H7 (cell line): ENCODE results near the gene SNX13. TPM values are rescaled to one million over a fixed set of nuclear protein-coding genes. Genes with fewer than 3 reads are reported as not detected.

Experiments used
- DNase-seq: peaks from one replicate; pipeline ENCODE4 v3.0.0; 2012
- H3K27me3 ChIP-seq: 2 replicates; pipeline ENCODE4 v1.6.0; 2011; ENCODE audit warnings: mild to moderate bottlenecking, low read length; ENCODE audit not compliant: control insufficient read depth, insufficient read depth
- H3K36me3 ChIP-seq: replicated peaks from 2 replicates; pipeline ENCODE4 v1.5.1; 2011; ENCODE audit warnings: low read length; ENCODE audit not compliant: control insufficient read depth, insufficient read depth
- H3K4me3 ChIP-seq: 2 replicates; pipeline ENCODE4 v1.5.1; 2011; ENCODE audit warnings: low read depth, mild to moderate bottlenecking, control low read depth, low read length, moderate library complexity; ENCODE audit not compliant: insufficient read depth
- total RNA-seq: library from RNA; depleted of rRNA; stranded (reverse); fragments of >200 nt; shearing (Covaris generic); gene quantifications from 2 replicates; pipeline ENCODE4 v1.2.3, GENCODE V29; 2014

The SNX13 gene
- total RNA-seq, 1 experiment from 2014 or later = 17.8 TPM

DNA sequence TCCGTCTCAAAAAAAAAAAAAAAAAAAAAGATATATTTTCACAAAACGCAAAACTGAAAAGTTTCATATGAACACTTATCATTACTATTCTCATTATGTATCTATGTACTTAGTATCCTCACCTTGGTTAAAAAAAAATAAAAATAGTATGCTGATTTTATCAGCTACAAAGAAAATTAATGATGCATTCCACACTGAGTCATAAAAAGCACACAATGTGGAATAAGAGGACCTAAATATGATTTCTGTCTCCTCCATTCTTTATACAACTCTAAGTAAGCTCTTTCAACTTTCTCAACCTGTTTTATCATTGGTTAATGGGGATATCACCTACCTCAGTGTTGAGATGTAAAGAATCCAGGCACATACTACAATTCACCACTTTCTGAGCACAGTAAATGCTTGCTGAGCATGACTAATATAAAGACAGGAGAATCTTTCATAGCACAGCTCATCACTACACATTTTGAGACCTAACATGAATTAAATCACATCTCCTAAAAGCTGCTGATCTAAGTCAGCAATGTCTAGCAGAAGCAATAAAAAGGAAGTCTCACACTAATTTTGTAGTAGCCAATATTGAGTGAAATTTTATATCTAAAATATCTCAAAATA lies 2.7 kb downstream of the SNX13 start:
- DNase-seq = no peak
- Histone ChIP-seq H3K36me3 (no peaks in the 10 kb centered on the region), H3K4me3 (no peak overlapping the region), H3K27me3 (no peaks in the 10 kb centered on the region)

DNA sequence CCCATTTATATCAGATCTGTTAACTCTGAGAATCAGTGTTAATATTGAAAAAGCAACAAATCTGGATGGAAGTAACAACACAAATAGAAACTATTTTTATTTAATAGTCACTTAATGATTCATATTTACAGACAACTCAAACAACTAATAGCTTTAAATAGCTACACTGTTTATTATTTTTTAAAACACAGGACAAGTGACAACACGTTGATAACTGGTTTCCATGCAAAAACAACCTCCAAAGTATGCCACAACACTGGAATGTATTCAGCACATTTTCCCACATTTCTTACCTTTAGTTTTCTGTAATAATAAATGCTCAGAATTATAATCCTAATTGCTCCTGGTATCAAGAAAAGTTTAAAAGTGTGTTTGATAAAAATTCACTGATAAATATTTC lies 4.0 kb downstream of the SNX13 start:
- no peak for DNase-seq
- H3K27me3 ChIP-seq = no peaks in the 10 kb centered on the region
- H3K4me3 ChIP-seq = no peak overlapping the region
- no peaks in the 10 kb centered on the region for H3K36me3 ChIP-seq

DNA sequence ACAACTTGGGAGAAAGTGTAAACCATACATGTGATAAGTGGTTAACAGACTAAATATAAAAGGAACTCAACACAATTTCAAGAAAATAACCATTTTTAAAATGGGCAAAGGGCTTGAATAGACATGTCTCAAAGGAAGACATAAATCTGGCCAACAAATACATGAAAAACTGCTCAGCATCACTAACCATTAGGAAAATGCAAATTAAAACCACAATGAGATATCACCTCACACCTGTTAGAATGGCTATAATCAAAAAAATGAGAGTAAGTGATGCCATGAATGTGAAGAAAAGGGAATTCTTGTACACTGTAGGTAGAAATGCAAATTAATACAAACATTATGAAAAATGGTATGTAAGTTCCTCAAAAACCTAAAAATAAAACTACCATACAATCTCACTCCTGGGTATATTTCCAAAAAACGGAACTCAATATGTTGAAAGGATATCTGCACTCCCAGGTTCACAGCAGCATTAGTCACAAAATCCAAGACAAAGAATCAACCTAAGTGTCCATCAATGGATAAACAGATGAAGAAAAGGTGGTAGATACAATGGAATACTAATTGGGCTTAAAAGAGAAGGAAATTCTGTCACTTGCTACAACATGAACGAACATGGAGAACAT lies 5.6 kb downstream of the SNX13 start:
- H3K4me3 ChIP-seq = no peak overlapping the region
- no peaks in the 10 kb centered on the region for H3K27me3 ChIP-seq
- no peaks in the 10 kb centered on the region for H3K36me3 ChIP-seq
- no peak for DNase-seq

DNA sequence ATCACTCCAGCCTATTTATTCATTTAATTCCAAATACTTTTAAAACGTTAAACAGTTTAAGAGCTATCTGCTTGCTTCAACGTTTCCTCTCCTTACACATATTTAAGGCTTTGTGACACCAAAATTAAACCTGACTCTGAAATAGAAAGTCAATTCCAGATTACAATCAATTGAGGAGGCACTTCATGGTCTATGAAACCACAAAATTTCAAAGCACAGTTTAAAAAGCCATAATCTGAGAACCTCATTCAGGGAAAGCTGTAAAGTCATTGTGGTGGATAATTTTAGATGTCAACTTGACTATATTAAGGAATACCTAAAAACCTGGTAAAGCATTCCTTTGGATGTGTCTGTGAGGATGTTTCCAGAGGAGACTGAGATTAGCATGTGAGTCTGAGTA lies 6.2 kb downstream of the SNX13 start:
- H3K36me3 ChIP-seq = no peaks in the 10 kb centered on the region
- no peak overlapping the region for H3K4me3 ChIP-seq
- no peaks in the 10 kb centered on the region for H3K27me3 ChIP-seq
- DNase-seq = no peak

DNA sequence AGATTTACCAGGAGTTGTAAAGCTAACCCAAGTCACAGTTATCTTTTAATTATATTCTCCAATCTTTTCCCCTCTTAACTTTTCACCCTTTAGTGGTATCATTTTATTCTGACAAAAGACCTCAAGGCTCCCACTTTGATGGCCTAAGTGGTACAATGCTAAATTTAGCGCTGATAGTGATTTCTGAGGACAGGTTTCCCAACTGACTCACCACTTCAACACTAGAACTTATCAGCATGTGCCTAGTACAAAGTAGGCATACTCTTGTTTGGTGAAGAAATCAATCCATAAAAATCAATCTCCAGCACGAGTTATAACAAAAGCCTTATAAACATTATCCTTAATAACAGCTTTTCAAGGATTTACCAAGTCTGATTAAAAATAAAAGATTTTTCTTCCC lies 7.5 kb downstream of the SNX13 start:
- H3K27me3 ChIP-seq = no peaks in the 10 kb centered on the region
- no peak overlapping the region for H3K4me3 ChIP-seq
- no peaks in the 10 kb centered on the region for H3K36me3 ChIP-seq
- no peak for DNase-seq

DNA sequence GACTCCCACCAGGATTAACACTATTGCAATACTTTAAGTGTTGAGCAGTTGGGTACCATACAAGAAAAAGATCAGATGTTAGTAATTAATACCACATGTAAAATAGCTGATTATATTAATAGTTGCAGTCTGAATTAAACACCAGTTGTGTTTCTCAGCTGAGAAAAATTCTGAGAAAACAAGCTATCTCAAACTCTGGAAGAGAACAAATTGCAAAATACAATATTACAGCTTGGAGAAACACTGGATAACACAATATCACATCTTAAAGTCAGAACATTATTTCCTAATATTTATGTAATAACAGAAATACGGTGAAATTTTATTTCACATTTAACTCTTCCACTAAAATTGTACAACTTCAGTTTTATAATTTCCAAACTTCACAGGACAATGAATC lies 9.2 kb downstream of the SNX13 start:
- no peak overlapping the region for H3K4me3 ChIP-seq
- no peak for DNase-seq

DNA sequence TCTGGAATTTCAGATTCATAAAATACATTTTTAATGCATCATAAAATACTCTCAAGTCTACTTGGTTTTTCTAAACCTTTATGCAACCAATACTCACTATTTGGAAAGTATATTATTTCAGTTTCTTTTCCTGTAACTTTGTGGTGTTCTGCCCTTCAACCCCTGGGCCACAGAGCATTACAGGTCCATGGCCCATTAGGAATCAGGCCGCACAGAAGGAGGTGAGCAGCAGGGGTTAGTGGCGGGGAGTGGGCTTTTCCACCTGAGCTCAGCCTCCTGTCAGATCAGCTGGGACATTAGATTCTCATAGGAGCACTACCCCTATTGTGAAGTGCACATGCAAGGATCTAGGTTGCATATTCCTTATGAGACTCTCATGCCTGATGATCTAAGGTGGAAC lies 9.7 kb downstream of the SNX13 start:
- DNase-seq = no peak
- H3K27me3 ChIP-seq = no peaks in the 10 kb centered on the region
- no peak overlapping the region for H3K4me3 ChIP-seq
- H3K36me3 ChIP-seq = no peaks in the 10 kb centered on the region

More for the DNA sequence above, 9.2 kb downstream of the SNX13 start:
- Histone ChIP-seq H3K36me3 (no peaks in the 10 kb centered on the region), H3K27me3 (no peaks in the 10 kb centered on the region)

DNA sequence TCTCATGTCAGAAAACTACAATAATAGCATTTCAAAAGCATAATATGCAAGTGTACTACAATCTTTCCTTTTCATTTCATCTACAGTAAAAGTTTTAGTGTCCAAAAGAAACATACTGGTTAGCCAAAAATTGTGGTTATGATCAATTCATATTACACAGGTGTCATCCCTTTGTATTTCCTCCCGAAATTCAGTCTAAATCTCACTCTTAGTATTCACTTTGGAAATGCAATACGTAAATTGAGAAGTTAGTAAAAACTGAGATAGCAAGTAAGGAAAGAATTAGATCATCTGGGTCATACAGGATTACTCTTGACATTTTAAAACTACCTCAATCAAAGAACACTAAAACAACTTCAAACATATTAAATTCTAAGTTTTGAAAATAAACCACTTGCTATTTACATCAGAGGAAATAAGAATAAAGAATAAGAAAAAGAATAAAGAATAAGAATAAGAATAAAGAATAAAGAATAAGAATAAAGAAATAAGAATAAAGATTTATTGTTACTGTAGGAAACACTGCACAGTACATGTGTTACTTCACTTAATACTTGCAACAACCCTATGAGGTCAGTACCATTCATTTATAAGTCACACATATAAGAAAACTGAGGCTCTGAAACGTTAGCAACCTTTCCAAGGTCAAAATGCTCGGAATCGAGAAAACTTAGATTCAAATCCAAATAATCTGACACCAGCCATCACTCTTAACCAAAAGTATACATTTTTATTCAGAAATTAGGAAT lies 10.5 kb downstream of the SNX13 start:
- no peak overlapping the region for H3K4me3 ChIP-seq

DNA sequence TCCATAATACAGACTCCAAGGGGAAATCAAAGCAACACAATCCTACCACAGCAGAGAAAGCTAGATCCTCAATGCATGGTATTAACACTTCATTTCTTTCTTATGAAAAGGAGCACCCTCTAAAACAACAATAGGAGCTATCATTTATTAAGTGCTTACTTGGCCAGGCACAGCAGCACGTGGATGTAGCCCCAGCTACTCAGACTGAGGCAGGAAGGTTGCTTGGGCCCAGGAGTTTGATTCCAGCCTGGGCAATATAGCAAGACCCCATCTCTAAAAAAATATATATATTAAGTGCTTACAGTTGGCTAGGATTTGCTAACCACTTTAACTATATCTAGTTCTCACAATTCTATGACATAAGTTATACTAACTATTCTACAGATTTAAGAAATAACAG lies 12.2 kb downstream of the SNX13 start:
- no peak for DNase-seq
- no peak overlapping the region for H3K4me3 ChIP-seq
- no peaks in the 10 kb centered on the region for H3K36me3 ChIP-seq
- no peaks in the 10 kb centered on the region for H3K27me3 ChIP-seq

More for the DNA sequence above, 10.5 kb downstream of the SNX13 start:
- H3K27me3 ChIP-seq = no peaks in the 10 kb centered on the region
- DNase-seq = no peak
- no peaks in the 10 kb centered on the region for H3K36me3 ChIP-seq

DNA sequence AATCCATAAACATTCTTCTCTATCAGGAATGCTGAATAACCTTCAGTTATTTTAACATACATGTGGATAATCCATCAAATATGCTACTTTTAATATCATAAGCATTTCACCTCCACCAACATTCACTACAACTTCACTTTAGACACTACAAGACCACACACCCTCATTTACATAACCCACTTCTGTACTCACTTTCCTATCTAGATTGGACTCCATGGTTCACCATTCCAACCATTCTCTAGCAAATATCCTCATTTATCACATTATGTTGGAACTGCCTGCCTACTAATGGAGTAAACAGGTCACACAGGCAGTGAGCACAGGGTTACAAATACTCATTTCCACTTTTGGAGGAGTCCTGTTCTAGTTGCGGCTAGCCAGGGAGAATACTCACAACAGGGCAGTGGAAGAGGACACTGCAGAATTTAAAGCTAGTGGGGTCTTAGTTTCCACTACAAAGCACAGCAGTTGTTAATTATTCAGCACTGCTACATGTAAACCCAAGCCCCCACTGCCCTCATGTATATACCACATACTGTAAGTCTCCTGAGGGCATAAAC lies 18.4 kb downstream of the SNX13 start:
- Histone ChIP-seq H3K4me3 (no peak overlapping the region), H3K27me3 (no peaks in the 10 kb centered on the region), H3K36me3 (no peaks in the 10 kb centered on the region)
- no peak for DNase-seq

DNA sequence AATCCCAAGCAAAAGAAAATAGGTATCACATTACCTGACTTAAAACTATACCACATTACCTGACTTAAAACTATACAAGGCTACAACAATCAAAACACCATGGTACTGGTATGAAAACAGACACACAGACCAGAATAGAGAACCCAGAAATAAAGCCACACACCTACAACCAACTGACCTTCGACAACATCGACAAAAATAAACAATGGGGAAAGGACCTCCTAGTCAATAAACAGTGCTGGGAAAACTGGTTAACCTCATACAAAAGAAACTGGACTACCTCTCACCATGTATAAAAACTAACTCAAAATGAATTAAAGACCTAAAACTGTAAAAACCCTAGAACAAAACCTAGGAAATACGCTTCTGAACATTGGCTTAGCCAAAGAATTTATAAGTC lies 22.5 kb downstream of the SNX13 start:
- Histone ChIP-seq H3K27me3 (no peaks in the 10 kb centered on the region), H3K4me3 (no peak overlapping the region), H3K36me3 (no peaks in the 10 kb centered on the region)
- DNase-seq = no peak

DNA sequence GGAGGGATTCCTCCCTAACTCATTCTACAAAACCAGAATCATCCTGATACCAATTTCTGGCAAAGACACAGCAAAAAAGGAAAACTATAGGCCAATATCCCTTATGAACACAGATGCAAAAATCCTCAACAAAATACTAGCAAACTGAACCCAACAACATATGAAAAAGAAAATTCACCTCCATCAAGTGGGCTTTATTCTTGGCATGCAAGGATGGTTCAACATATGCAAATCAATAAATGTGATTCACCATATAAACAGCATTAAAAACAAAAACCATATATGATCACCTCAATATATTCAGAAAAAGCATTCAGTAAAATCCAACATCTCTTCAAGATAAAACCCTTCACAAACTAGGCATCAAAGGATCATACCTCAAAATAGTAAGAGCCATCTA lies 23.5 kb downstream of the SNX13 start:
- Histone ChIP-seq H3K4me3 (no peak overlapping the region), H3K27me3 (no peaks in the 10 kb centered on the region), H3K36me3 (no peaks in the 10 kb centered on the region)
- DNase-seq = no peak

DNA sequence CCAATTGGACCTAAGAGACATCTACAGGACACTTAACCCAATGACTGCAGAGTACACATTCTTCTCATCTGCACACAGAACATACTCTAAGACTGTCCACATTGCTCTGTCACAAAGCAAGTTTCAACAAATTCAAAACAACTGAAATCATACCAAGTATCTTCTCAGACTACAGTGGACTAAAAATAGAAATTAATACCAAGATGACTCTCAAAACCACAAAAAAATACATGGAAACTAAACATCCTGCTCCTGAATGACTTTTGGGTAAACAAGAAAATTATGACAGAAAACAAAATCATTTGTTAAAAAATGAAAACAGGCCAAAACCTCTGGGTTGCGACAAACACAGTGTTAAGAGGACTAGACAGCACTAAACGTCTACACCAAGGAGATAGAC lies 24.5 kb downstream of the SNX13 start:
- H3K27me3 ChIP-seq = no peaks in the 10 kb centered on the region
- no peaks in the 10 kb centered on the region for H3K36me3 ChIP-seq
- no peak for DNase-seq
- no peak overlapping the region for H3K4me3 ChIP-seq

DNA sequence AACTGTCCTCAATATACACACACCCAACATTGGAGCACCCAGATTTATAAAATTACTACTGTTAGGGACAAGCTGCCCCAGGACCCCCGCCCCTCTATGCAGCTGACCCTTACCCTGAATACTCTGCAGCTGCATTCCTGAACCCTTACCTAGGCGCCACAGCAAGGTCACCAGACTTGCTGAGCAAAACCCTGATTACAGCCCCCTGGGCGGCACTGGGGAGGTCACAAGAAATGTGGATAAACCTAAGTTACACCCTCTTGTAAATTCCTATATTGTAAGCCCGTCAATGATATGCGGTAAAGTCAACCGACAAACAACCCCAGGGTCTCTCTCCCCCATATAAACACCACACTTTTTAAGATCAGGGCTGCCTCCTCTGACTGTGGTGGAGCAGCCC lies 25.1 kb downstream of the SNX13 start:
- H3K4me3 ChIP-seq = no peak overlapping the region
- no peaks in the 10 kb centered on the region for H3K27me3 ChIP-seq
- DNase-seq = no peak
- H3K36me3 ChIP-seq = no peaks in the 10 kb centered on the region

DNA sequence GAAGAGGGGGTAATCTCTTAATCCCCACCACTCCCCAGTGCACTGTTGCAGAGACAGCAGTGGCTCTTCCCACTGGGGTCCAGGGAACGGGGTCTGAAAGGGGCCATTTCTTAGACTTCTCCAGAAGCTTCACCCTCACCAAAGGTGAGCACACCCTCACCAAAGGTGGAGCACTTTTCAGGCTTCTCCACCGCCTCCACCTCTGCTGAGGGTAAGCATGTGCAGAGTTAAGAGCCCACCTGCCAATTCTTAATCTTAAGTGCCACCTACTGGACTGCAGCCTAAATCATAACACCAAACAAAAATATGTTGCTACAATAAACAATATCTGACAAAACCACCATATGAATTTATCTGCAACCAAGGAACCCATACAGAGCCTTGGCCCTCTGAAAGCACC lies 27.0 kb downstream of the SNX13 start:
- no peaks in the 10 kb centered on the region for H3K27me3 ChIP-seq
- H3K4me3 ChIP-seq = no peak overlapping the region
- no peaks in the 10 kb centered on the region for H3K36me3 ChIP-seq
- DNase-seq = no peak
